GM18526 (cell line): ENCODE measurements around the gene ANKH.

Experiments used
- POLR2A ChIP-seq: IDR thresholded peaks from 3 replicates; pipeline ENCODE4 v1.6.1; 2011; ENCODE audit not compliant: insufficient read length; ENCODE audit errors: extremely low read depth

The ANKH gene

GRCh38 chr5:14749579-14750101, 121.9 kb downstream of the ANKH start:
- TF ChIP-seq POLR2A, result no peak

- no peak for TF ChIP-seq POLR2A
Observed at GRCh38 chr5:14748180-14748900, 123.2 kb downstream of the ANKH start.

- no peak for TF ChIP-seq POLR2A
Observed at GRCh38 chr5:14745753-14746152, 125.8 kb downstream of the ANKH start.

GRCh38 chr5:14745188-14745563, 126.4 kb downstream of the ANKH start:
- no peak for TF ChIP-seq POLR2A

GRCh38 chr5:14744296-14745187, 127.0 kb downstream of the ANKH start:
- no peak for TF ChIP-seq POLR2A

- TF ChIP-seq POLR2A, result no peak
Observed at GRCh38 chr5:14743601-14744295, 127.8 kb downstream of the ANKH start.

- TF ChIP-seq POLR2A, result no peak
Observed at GRCh38 chr5:14742498-14742897, 129.1 kb downstream of the ANKH start.

GRCh38 chr5:14741801-14742440, 129.7 kb downstream of the ANKH start:
- TF ChIP-seq POLR2A, result no peak

GRCh38 chr5:14741131-14741530, 130.4 kb downstream of the ANKH start:
- no peak for TF ChIP-seq POLR2A

- TF ChIP-seq POLR2A, result no peak
Observed at GRCh38 chr5:14739981-14740380, 131.6 kb downstream of the ANKH start.

GRCh38 chr5:14739538-14739937, 132.0 kb downstream of the ANKH start:
- TF ChIP-seq POLR2A, result no peak

GRCh38 chr5:14738050-14738449, 133.5 kb downstream of the ANKH start:
- TF ChIP-seq POLR2A, result no peak

GRCh38 chr5:14737291-14737690, 134.3 kb downstream of the ANKH start:
- TF ChIP-seq POLR2A, result no peak

- TF ChIP-seq POLR2A, result no peak
Observed at GRCh38 chr5:14735944-14736343, 135.6 kb downstream of the ANKH start.

GRCh38 chr5:14734396-14734795, 137.2 kb downstream of the ANKH start:
- TF ChIP-seq POLR2A, result no peak
